ENCODE data around the gene RTL9.

- no peak for TF ChIP-seq CTCF (conservative IDR thresholded peaks at IDR 0.05; ENCODE audit: low read depth, low read length)
- TF ChIP-seq EZH2 (IDR thresholded peaks at IDR 0.05; ENCODE audit: borderline replicate concordance, low read depth, low read length, poor library complexity, severe bottlenecking): no peak
Measured at GRCh38 chrX:110397904-110398303, 39.3 kb downstream of the RTL9 start.

All from A673 (cell line).